Mesothelial cell of epicardium (in vitro differentiated cells): ENCODE measurements around the gene GLCE. TPM values are rescaled to one million over a fixed set of nuclear protein-coding genes. Genes with fewer than 3 reads are reported as not detected.
A peak's percentile ranks its signal among the peaks of the same experiment; 100 is the strongest.

Experiments
- DNase-seq, 2 experiments: peaks; one replicate each; pipeline ENCODE4 v3.0.0; 2021; ENCODE audit warnings: low spot score in 2 of 2; ENCODE audit not compliant: unreplicated experiment in 2 of 2
- H3K27ac Mint-ChIP-seq: 2 replicates; pipeline ENCODE4 v1.8.0; 2021; ENCODE audit warnings: mixed read lengths
- H3K27me3 Mint-ChIP-seq: 2 replicates; pipeline ENCODE4 v1.8.0; 2021; ENCODE audit warnings: low read depth, mixed read lengths
- H3K36me3 Mint-ChIP-seq: 2 replicates; pipeline ENCODE4 v1.8.0; 2021; ENCODE audit warnings: mixed read lengths
- H3K4me1 Mint-ChIP-seq: 2 replicates; pipeline ENCODE4 v1.8.0; 2021; ENCODE audit warnings: mixed read lengths
- H3K4me3 Mint-ChIP-seq: 2 replicates; pipeline ENCODE4 v1.8.0; 2021; ENCODE audit warnings: mild to moderate bottlenecking, moderate library complexity, mixed read lengths
- H3K9me3 Mint-ChIP-seq: 2 replicates; pipeline ENCODE4 v1.8.0; 2021; ENCODE audit warnings: mixed read lengths
- total RNA-seq: library from RNA; stranded (reverse); gene quantifications from 3 replicates; pipeline ENCODE4 v1.2.1, GENCODE V29; 2021
- TF ChIP-seq, protein P1 (sequence below): fragments of 200-600 bp; sonication (generic); IDR thresholded peaks from one replicate; pipeline ENCODE4 v1.5.0; 2021; ENCODE audit warnings: antibody characterized with exemption; ENCODE audit not compliant: unreplicated experiment

Gene GLCE
- total RNA-seq, 1 donor from 2014 or later: 22.0 TPM

DNA sequence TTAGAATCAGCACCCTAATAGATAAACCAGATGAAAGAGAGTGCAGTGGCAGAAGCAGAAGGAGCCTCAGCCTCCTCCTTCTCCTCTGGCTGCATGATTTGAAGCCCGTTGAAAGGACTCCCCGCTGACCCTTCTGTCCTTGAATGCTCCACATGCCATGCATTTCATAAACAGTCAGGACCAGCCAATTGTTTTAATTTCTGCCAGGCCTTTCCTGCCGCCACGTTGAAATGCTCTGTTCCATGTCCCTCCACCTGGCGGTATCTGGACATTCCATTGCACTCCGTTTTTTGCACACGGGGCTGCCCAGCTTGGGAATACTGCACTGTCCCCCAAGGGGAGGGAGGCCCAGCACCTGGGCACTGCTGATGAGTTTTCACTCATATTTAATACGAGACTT, 35.2 kb upstream of the GLCE start:
- H3K4me1 Mint-ChIP-seq: peaks cover 15% of the 10 kb centered on the region
- no peaks in the 10 kb centered on the region for H3K9me3 Mint-ChIP-seq
- TF ChIP-seq, protein P1, sequence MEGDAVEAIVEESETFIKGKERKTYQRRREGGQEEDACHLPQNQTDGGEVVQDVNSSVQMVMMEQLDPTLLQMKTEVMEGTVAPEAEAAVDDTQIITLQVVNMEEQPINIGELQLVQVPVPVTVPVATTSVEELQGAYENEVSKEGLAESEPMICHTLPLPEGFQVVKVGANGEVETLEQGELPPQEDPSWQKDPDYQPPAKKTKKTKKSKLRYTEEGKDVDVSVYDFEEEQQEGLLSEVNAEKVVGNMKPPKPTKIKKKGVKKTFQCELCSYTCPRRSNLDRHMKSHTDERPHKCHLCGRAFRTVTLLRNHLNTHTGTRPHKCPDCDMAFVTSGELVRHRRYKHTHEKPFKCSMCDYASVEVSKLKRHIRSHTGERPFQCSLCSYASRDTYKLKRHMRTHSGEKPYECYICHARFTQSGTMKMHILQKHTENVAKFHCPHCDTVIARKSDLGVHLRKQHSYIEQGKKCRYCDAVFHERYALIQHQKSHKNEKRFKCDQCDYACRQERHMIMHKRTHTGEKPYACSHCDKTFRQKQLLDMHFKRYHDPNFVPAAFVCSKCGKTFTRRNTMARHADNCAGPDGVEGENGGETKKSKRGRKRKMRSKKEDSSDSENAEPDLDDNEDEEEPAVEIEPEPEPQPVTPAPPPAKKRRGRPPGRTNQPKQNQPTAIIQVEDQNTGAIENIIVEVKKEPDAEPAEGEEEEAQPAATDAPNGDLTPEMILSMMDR: no peak
- no peaks in the 10 kb centered on the region for H3K36me3 Mint-ChIP-seq
- no peak for DNase-seq
- no peak overlapping the region for H3K27ac Mint-ChIP-seq
- no peaks in the 10 kb centered on the region for H3K27me3 Mint-ChIP-seq
- H3K4me3 Mint-ChIP-seq: no peak overlapping the region

- Mint-ChIP-seq H3K4me3 (no peak overlapping the region), H3K9me3 (no peaks in the 10 kb centered on the region), H3K36me3 (no peaks in the 10 kb centered on the region), H3K4me1 (peaks cover 15% of the 10 kb centered on the region), H3K27ac (peak overlapping the region; percentile 31), H3K27me3 (no peaks in the 10 kb centered on the region)
- no peak for DNase-seq
- TF ChIP-seq, protein P1: no peak
These were observed 34.4 kb upstream of the GLCE start for GRCh38 chr15:69126054-69126469.

- TF ChIP-seq, protein P1: no peak
- H3K4me3 Mint-ChIP-seq: no peak overlapping the region
- H3K27me3 Mint-ChIP-seq: no peaks in the 10 kb centered on the region
- DNase-seq: no peak
- no peaks in the 10 kb centered on the region for H3K9me3 Mint-ChIP-seq
- peaks cover 15% of the 10 kb centered on the region for H3K4me1 Mint-ChIP-seq
- H3K27ac Mint-ChIP-seq: no peak overlapping the region
- no peaks in the 10 kb centered on the region for H3K36me3 Mint-ChIP-seq
These were observed 33.1 kb upstream of the GLCE start for GRCh38 chr15:69127306-69127705.

- Mint-ChIP-seq H3K9me3 (no peaks in the 10 kb centered on the region), H3K4me3 (no peak overlapping the region), H3K4me1 (peaks cover 15% of the 10 kb centered on the region), H3K36me3 (no peaks in the 10 kb centered on the region), H3K27ac (no peak overlapping the region), H3K27me3 (no peaks in the 10 kb centered on the region)
- TF ChIP-seq, protein P1: no peak
- no peak for DNase-seq
These were observed 31.6 kb upstream of the GLCE start for GRCh38 chr15:69128667-69129311.

DNA sequence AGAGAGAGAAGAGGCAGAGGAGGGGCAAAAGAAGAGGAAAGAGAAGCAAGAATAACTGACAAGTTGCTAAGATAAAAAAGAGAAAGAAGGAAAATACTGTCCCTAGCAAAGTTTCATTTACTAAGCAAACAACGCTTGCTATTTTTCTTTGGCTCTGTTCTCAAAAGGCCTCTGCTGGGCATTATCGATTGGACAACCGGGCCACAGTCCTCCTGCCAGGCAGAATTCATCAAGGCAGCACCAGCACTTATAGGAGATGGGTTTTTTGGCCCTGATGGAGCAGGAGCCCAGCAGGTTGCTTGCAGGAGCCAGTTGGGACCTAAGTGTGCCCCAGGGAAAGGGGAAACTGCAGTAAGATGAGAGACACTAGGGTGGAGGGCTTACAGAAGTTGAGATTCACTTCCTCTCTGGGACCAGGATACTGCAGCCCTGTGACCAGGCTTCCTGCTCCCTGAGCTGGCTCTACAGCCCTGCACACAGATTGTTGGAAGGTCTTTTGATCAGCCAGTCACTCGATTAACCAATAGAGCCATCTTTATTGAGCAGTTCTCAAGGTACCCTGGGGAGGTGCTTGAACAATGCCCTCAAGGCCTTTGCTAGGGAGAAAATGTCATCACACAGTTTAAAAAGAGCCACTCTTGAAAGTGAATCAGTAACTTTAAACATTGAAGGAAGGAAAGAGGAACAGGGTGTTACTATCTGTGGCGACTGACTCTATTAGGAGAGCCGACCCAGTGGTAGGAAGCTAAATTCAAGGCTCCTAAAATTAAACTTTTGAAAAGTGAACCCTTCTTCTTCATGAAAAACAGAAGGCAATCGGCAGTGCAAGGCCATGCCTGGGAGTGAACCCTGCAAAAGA, 28.8 kb upstream of the GLCE start:
- no peaks in the 10 kb centered on the region for H3K4me1 Mint-ChIP-seq
- H3K4me3 Mint-ChIP-seq: no peak overlapping the region
- H3K36me3 Mint-ChIP-seq: no peaks in the 10 kb centered on the region
- no peak for DNase-seq
- TF ChIP-seq, protein P1: no peak
- no peak overlapping the region for H3K27ac Mint-ChIP-seq
- H3K27me3 Mint-ChIP-seq: no peaks in the 10 kb centered on the region
- H3K9me3 Mint-ChIP-seq: no peaks in the 10 kb centered on the region
